K562 (cell line): ENCODE measurements around the gene AGAP1.

ENCODE experiments used
- GATA2 ChIP-seq: sonication (generic); formaldehyde crosslinking; IDR thresholded peaks from 2 replicates; pipeline ENCODE4 v1.4.0; 2020; ENCODE audit warnings: mild to moderate bottlenecking, missing genetic modification reagents
- JUNB ChIP-seq: fragments of 450-650 bp; formaldehyde crosslinking; conservative IDR thresholded peaks from 2 replicates; pipeline ENCODE4 v1.4.0; 2020; ENCODE audit warnings: mild to moderate bottlenecking
- KDM5B ChIP-seq: fragments of 200-600 bp; sonication (generic); IDR thresholded peaks from 2 replicates; pipeline ENCODE4 v1.6.1; 2012; ENCODE audit warnings: low read depth, mild to moderate bottlenecking, moderate library complexity, low read length, control low read depth, inconsistent platforms; ENCODE audit not compliant: insufficient replicate concordance
- NR1H2 ChIP-seq: sonication (generic); formaldehyde crosslinking; IDR thresholded peaks from 2 replicates; pipeline ENCODE4 v1.4.0; 2020; ENCODE audit warnings: mild to moderate bottlenecking, missing genetic modification reagents
- POLR2AphosphoS5 ChIP-seq: IDR thresholded peaks from 2 replicates; pipeline ENCODE4 v1.6.1; 2011; ENCODE audit warnings: mild to moderate bottlenecking, low read depth, low read length, moderate library complexity; ENCODE audit not compliant: control insufficient read depth, insufficient read depth
- RBM25 ChIP-seq: fragments of 200-400 bp; formaldehyde crosslinking; IDR thresholded peaks from 2 replicates; pipeline ENCODE4 v1.6.1; 2018; ENCODE audit warnings: low read length, low read depth, moderate library complexity; ENCODE audit not compliant: severe bottlenecking
- SMARCB1 ChIP-seq: IDR thresholded peaks from 2 replicates; pipeline ENCODE4 v1.6.1; 2011; ENCODE audit warnings: improper control_type of control experiment, low read depth; ENCODE audit not compliant: insufficient read length
- TBL1XR1 ChIP-seq, 2 experiments: IDR thresholded peaks; 2 replicates each; pipeline ENCODE4 v1.6.1; 2012; ENCODE audit warnings: improper control_type of control experiment in 2 of 2, low read length in 2 of 2, mild to moderate bottlenecking in 1 of 2
- ZNF253 ChIP-seq: fragments of 250-450 bp; sonication (Bioruptor Pico); conservative IDR thresholded peaks from 2 replicates; pipeline ENCODE4 v1.6.1; 2021; ENCODE audit warnings: mild to moderate bottlenecking
- ZNF354B ChIP-seq: fragments of 250-450 bp; sonication (Bioruptor Pico); IDR thresholded peaks from 2 replicates; pipeline ENCODE4 v1.4.0; 2020
- ZNF561 ChIP-seq: fragments of 450-650 bp; formaldehyde crosslinking; conservative IDR thresholded peaks from 2 replicates; pipeline ENCODE4 v1.4.0; 2020; ENCODE audit warnings: mild to moderate bottlenecking, moderate library complexity
- ZNF644 ChIP-seq: fragments of 200-800 bp; sonication (Bioruptor generic); IDR thresholded peaks from 2 replicates; pipeline ENCODE4 v1.6.1; 2016; ENCODE audit warnings: low read depth, missing genetic modification characterization, missing compliant biosample characterization
- TF ChIP-seq, protein P1 (sequence below), 3 experiments: IDR thresholded peaks in 2 of 3; conservative IDR thresholded peaks in 1 of 3; 2 replicates each; pipeline ENCODE4 v1.5.1; 2011 to 2012; ENCODE audit warnings: low read length in 3 of 3, mild to moderate bottlenecking in 3 of 3, control low read depth in 2 of 3, improper control_type of control experiment in 1 of 3, inconsistent platforms in 1 of 3, low read depth in 1 of 3, mixed read lengths in 1 of 3, moderate library complexity in 1 of 3; ENCODE audit not compliant: insufficient read depth in 2 of 3
- TF ChIP-seq, protein P2 (sequence below): fragments of 450-650 bp; IDR thresholded peaks from 2 replicates; pipeline ENCODE4 v1.6.1; 2016; ENCODE audit warnings: borderline replicate concordance

DNA sequence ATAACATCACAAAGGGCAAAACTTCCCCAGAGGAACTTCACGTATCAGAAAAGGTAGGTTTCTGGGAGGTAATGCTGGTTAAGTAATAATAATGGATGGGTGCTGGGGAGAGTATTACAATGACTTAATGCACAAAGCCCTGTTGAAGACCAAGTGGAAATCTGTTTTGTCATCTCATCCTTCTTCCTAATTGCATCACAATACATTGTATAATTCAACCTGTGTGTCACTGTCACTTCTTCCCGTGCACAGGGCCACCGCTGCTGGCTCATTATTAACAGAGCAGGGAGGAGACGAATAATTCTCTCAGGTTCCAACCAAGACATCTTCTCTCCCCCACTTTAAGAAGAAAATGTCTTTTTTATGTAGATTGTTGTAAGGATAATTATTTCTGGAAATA lies 290.9 kb downstream of the AGAP1 start:
- TF ChIP-seq TBL1XR1 (IDR thresholded peaks at IDR 0.05; ENCODE audit: low read length in 2 of 2) (no peak), POLR2AphosphoS5 (no peak), ZNF644 (tag) (no peak), KDM5B (no peak), ZNF253 (no peak), JUNB (no peak), ZNF354B (CRISPR knock-in tag) (no peak), SMARCB1 (no peak), NR1H2 (no peak), GATA2 (CRISPR knock-in tag) (no peak), RBM25 (no peak), ZNF561 (no peak)
- TF ChIP-seq, protein P1, sequence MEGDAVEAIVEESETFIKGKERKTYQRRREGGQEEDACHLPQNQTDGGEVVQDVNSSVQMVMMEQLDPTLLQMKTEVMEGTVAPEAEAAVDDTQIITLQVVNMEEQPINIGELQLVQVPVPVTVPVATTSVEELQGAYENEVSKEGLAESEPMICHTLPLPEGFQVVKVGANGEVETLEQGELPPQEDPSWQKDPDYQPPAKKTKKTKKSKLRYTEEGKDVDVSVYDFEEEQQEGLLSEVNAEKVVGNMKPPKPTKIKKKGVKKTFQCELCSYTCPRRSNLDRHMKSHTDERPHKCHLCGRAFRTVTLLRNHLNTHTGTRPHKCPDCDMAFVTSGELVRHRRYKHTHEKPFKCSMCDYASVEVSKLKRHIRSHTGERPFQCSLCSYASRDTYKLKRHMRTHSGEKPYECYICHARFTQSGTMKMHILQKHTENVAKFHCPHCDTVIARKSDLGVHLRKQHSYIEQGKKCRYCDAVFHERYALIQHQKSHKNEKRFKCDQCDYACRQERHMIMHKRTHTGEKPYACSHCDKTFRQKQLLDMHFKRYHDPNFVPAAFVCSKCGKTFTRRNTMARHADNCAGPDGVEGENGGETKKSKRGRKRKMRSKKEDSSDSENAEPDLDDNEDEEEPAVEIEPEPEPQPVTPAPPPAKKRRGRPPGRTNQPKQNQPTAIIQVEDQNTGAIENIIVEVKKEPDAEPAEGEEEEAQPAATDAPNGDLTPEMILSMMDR (IDR thresholded peaks at IDR 0.05 in 2 of 3, conservative IDR thresholded peaks at IDR 0.05 in 1 of 3; ENCODE audit: insufficient read depth in 2 of 3, low read depth in 1 of 3, low read length in 3 of 3), result no peak
- TF ChIP-seq, protein P2, sequence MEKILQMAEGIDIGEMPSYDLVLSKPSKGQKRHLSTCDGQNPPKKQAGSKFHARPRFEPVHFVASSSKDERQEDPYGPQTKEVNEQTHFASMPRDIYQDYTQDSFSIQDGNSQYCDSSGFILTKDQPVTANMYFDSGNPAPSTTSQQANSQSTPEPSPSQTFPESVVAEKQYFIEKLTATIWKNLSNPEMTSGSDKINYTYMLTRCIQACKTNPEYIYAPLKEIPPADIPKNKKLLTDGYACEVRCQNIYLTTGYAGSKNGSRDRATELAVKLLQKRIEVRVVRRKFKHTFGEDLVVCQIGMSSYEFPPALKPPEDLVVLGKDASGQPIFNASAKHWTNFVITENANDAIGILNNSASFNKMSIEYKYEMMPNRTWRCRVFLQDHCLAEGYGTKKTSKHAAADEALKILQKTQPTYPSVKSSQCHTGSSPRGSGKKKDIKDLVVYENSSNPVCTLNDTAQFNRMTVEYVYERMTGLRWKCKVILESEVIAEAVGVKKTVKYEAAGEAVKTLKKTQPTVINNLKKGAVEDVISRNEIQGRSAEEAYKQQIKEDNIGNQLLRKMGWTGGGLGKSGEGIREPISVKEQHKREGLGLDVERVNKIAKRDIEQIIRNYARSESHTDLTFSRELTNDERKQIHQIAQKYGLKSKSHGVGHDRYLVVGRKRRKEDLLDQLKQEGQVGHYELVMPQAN, result no peak
